Measurements from ENCODE around the gene PLXNB1.

The PLXNB1 gene

DNA sequence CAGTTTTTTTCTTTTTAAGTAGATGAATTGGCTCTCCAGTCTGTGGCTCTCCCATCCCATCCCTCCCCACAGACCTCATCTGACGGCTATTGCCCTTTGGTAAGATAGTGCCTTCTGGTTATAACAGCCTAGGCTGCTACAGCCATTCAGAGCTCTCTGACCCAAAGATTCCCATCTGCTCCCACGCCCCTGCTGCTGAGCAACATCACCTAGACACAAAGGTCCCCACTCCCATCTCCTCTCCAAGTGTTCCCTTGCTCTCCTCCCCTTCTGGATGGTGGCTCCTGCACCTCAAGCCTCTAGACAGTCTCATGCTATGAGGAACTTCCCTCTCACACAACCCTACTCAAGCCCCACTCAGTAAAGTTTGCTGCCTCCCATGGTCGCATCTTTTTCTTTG, 34.2 kb downstream of the PLXNB1 start:
- TF ChIP-seq, protein P1, sequence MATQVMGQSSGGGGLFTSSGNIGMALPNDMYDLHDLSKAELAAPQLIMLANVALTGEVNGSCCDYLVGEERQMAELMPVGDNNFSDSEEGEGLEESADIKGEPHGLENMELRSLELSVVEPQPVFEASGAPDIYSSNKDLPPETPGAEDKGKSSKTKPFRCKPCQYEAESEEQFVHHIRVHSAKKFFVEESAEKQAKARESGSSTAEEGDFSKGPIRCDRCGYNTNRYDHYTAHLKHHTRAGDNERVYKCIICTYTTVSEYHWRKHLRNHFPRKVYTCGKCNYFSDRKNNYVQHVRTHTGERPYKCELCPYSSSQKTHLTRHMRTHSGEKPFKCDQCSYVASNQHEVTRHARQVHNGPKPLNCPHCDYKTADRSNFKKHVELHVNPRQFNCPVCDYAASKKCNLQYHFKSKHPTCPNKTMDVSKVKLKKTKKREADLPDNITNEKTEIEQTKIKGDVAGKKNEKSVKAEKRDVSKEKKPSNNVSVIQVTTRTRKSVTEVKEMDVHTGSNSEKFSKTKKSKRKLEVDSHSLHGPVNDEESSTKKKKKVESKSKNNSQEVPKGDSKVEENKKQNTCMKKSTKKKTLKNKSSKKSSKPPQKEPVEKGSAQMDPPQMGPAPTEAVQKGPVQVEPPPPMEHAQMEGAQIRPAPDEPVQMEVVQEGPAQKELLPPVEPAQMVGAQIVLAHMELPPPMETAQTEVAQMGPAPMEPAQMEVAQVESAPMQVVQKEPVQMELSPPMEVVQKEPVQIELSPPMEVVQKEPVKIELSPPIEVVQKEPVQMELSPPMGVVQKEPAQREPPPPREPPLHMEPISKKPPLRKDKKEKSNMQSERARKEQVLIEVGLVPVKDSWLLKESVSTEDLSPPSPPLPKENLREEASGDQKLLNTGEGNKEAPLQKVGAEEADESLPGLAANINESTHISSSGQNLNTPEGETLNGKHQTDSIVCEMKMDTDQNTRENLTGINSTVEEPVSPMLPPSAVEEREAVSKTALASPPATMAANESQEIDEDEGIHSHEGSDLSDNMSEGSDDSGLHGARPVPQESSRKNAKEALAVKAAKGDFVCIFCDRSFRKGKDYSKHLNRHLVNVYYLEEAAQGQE (IDR thresholded peaks at IDR 0.05; ENCODE audit: insufficient read depth in 1 of 2, low read depth in 2 of 2, low read length in 2 of 2) = no peak
- TF ChIP-seq SIN3A (IDR thresholded peaks at IDR 0.05; ENCODE audit: borderline replicate concordance, insufficient read depth, low read length) = no peak
- no peak for TF ChIP-seq POLR2AphosphoS5 (IDR thresholded peaks at IDR 0.05; ENCODE audit: low read depth, low read length)
- TF ChIP-seq TAF1 (IDR thresholded peaks at IDR 0.05; ENCODE audit: borderline replicate concordance, insufficient read depth, low read length) = no peak
- no peak for TF ChIP-seq FOXP2 (optimal IDR thresholded peaks at IDR 0.05; ENCODE audit: borderline replicate concordance, extremely low read depth, extremely low read length, insufficient read depth)

DNA sequence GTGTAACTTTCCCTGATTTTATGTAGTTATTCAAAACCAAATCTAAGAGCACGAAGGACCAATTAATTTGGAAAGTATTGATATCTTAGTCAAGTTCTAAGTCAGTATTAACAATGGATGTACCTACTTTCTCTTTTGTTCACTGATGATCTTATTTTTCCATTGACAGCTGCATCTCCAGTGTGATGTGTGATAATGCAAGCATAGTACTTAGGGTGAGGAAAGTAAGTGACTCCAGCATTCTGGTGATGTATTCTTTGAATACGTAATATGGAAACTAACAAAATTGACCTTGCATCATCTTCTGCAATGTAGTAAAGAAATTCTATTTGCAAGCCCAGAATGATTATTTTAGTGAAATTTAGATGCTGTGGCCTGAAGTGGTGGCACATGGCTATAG, 35.5 kb downstream of the PLXNB1 start:
- TF ChIP-seq TAF1 (IDR thresholded peaks at IDR 0.05; ENCODE audit: borderline replicate concordance, insufficient read depth, low read length) = no peak
- TF ChIP-seq FOXP2 (optimal IDR thresholded peaks at IDR 0.05; ENCODE audit: borderline replicate concordance, extremely low read depth, extremely low read length, insufficient read depth) = no peak
- TF ChIP-seq POLR2AphosphoS5 (IDR thresholded peaks at IDR 0.05; ENCODE audit: low read depth, low read length) = no peak
- TF ChIP-seq, protein P1 (IDR thresholded peaks at IDR 0.05; ENCODE audit: insufficient read depth in 1 of 2, low read depth in 2 of 2, low read length in 2 of 2) = no peak
- no peak for TF ChIP-seq SIN3A (IDR thresholded peaks at IDR 0.05; ENCODE audit: borderline replicate concordance, insufficient read depth, low read length)

DNA sequence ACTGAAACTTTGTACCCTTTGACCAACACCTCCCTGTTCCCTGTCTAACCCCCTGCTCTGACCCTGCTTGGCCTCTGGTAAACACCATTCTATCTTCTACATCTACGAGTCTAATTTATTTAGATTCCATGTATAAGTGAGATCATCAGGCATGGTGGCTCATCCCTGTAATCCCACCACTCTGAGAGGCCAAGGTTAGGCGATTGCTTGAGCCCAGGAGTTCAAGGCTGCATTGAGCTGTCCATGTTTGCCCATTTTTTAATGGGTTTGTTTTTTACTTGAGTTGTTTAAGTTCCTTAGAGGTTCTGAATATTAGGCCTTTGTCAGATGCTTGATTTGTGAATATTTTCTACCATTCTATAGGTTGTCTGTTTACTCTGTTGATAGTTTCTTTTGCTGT, 40.9 kb downstream of the PLXNB1 start:
- TF ChIP-seq SIN3A (IDR thresholded peaks at IDR 0.05; ENCODE audit: borderline replicate concordance, insufficient read depth, low read length) = no peak
- TF ChIP-seq, protein P1 (IDR thresholded peaks at IDR 0.05; ENCODE audit: insufficient read depth in 1 of 2, low read depth in 2 of 2, low read length in 2 of 2) = no peak
- TF ChIP-seq FOXP2 (optimal IDR thresholded peaks at IDR 0.05; ENCODE audit: borderline replicate concordance, extremely low read depth, extremely low read length, insufficient read depth) = no peak
- no peak for TF ChIP-seq POLR2AphosphoS5 (IDR thresholded peaks at IDR 0.05; ENCODE audit: low read depth, low read length)
- TF ChIP-seq TAF1 (IDR thresholded peaks at IDR 0.05; ENCODE audit: borderline replicate concordance, insufficient read depth, low read length) = no peak

DNA sequence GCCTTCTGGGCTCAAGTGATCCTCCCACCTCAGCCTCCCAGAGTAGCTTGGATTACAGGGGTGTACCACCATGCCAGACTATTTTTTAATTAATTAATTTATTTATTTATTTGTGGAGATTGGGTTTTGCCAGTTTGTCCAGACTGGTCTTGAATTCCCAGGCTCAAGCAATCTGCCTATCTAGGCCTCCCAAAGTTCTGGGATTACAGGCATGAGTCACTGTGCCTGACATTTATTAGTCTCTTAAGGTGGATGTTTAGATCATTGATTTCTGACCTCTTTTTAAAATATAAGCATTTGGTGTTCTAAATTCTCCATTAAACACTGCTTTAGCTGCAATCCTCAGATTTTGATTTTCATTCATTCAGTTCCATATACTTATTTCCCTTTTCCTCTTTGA, 42.3 kb downstream of the PLXNB1 start:
- no peak for TF ChIP-seq TAF1 (IDR thresholded peaks at IDR 0.05; ENCODE audit: borderline replicate concordance, insufficient read depth, low read length)
- no peak for TF ChIP-seq FOXP2 (optimal IDR thresholded peaks at IDR 0.05; ENCODE audit: borderline replicate concordance, extremely low read depth, extremely low read length, insufficient read depth)
- TF ChIP-seq, protein P1 (IDR thresholded peaks at IDR 0.05; ENCODE audit: insufficient read depth in 1 of 2, low read depth in 2 of 2, low read length in 2 of 2) = no peak
- TF ChIP-seq POLR2AphosphoS5 (IDR thresholded peaks at IDR 0.05; ENCODE audit: low read depth, low read length) = no peak
- no peak for TF ChIP-seq SIN3A (IDR thresholded peaks at IDR 0.05; ENCODE audit: borderline replicate concordance, insufficient read depth, low read length)

Measured in PFSK-1 (cell line).